Stimulated activated effector memory CD8-positive, alpha-beta T cell treated with anti-CD3 and anti-CD28 coated beads, Interleukin-12 subunit alpha, Interleukin-12 subunit beta, amount 100 ng/mL, for 72 hours (primary cell): ENCODE results near the gene NOTCH3.

Source experiments
- ATAC-seq: fragments of 150-1000 bp; cut with Tn5 transposase; 2 replicates; pipeline ENCODE4 v1.10.0; 2021
- DNase-seq, 2 donors: peaks; one replicate each; pipeline ENCODE4 v3.0.0; 2021 to 2022; ENCODE audit warnings: low spot score in 2 of 2
- H3K27ac Mint-ChIP-seq: one replicate; pipeline ENCODE4 v1.8.0; 2022; ENCODE audit warnings: mild to moderate bottlenecking, mixed read lengths
- H3K36me3 Mint-ChIP-seq: one replicate; pipeline ENCODE4 v1.8.0; 2022; ENCODE audit warnings: mild to moderate bottlenecking, mixed read lengths
- H3K4me1 Mint-ChIP-seq: one replicate; pipeline ENCODE4 v1.8.0; 2022; ENCODE audit warnings: mixed read lengths
- H3K4me3 Mint-ChIP-seq: one replicate; pipeline ENCODE4 v1.8.0; 2022; ENCODE audit warnings: mild to moderate bottlenecking, mixed read lengths
- H3K9me3 Mint-ChIP-seq: one replicate; pipeline ENCODE4 v1.8.0; 2022; ENCODE audit warnings: mixed read lengths

NOTCH3 gene

GRCh38 chr19:15191514-15191913 is 9.3 kb downstream of the NOTCH3 start:
- ATAC-seq (no peak), DNase-seq (no peak)
- H3K36me3 Mint-ChIP-seq: no peaks in the 10 kb centered on the region
- H3K27ac Mint-ChIP-seq: no peak overlapping the region
- no peak overlapping the region for H3K4me3 Mint-ChIP-seq
- H3K4me1 Mint-ChIP-seq: peaks cover 12% of the 10 kb centered on the region
- H3K9me3 Mint-ChIP-seq: no peaks in the 10 kb centered on the region

- no peak overlapping the region for H3K4me3 Mint-ChIP-seq
- DNase-seq (no peak), ATAC-seq (no peak)
- H3K4me1 Mint-ChIP-seq: peaks cover 12% of the 10 kb centered on the region
- no peaks in the 10 kb centered on the region for H3K36me3 Mint-ChIP-seq
- no peaks in the 10 kb centered on the region for H3K9me3 Mint-ChIP-seq
- no peak overlapping the region for H3K27ac Mint-ChIP-seq
These were observed 11.9 kb downstream of the NOTCH3 start for GRCh38 chr19:15188851-15189250.

GRCh38 chr19:15187026-15188007 is 13.5 kb downstream of the NOTCH3 start:
- Mint-ChIP-seq H3K27ac (no peak overlapping the region), H3K4me1 (peaks cover 12% of the 10 kb centered on the region), H3K4me3 (no peak overlapping the region), H3K36me3 (no peaks in the 10 kb centered on the region), H3K9me3 (no peaks in the 10 kb centered on the region)
- ATAC-seq: no peak
- no peak for DNase-seq

DNA sequence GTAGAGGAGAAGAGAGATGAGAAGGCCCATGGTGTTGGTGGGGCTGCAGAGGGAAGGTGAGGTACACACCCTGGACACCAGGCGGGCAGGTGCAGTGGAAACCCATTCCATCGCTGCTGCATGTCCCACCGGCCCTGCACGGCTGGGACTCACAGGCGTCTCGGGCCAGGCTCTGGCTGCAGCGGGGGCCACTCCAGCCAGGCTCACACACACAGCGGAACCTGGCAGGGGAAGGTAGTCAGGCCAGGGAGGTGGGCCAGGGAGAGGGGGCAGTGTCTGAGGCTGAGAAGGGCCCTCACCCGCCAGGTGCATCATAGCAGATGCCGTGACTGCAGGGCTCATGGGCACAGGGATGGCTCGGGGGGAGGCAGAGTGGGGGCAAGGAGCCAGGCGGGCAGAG is 15.6 kb downstream of the NOTCH3 start:
- Mint-ChIP-seq H3K9me3 (no peaks in the 10 kb centered on the region), H3K36me3 (no peaks in the 10 kb centered on the region), H3K4me3 (no peak overlapping the region), H3K4me1 (peaks cover 12% of the 10 kb centered on the region), H3K27ac (no peak overlapping the region)
- ATAC-seq: no peak
- DNase-seq: no peak

- H3K9me3 Mint-ChIP-seq: no peaks in the 10 kb centered on the region
These were observed 16.0 kb downstream of the NOTCH3 start for GRCh38 chr19:15184776-15185175.

GRCh38 chr19:15181394-15181793 is 19.4 kb downstream of the NOTCH3 start:
- Mint-ChIP-seq H3K9me3 (no peaks in the 10 kb centered on the region), H3K36me3 (no peaks in the 10 kb centered on the region), H3K4me3 (no peak overlapping the region), H3K27ac (no peak overlapping the region), H3K4me1 (peaks cover 13% of the 10 kb centered on the region)
- DNase-seq (no peak), ATAC-seq (no peak)

More at GRCh38 chr19:15184776-15185175, 16.0 kb downstream of the NOTCH3 start:
- Mint-ChIP-seq H3K4me1 (peaks cover 12% of the 10 kb centered on the region), H3K36me3 (no peaks in the 10 kb centered on the region), H3K27ac (no peak overlapping the region), H3K4me3 (no peak overlapping the region)
- no peak for DNase-seq
- no peak for ATAC-seq

DNA sequence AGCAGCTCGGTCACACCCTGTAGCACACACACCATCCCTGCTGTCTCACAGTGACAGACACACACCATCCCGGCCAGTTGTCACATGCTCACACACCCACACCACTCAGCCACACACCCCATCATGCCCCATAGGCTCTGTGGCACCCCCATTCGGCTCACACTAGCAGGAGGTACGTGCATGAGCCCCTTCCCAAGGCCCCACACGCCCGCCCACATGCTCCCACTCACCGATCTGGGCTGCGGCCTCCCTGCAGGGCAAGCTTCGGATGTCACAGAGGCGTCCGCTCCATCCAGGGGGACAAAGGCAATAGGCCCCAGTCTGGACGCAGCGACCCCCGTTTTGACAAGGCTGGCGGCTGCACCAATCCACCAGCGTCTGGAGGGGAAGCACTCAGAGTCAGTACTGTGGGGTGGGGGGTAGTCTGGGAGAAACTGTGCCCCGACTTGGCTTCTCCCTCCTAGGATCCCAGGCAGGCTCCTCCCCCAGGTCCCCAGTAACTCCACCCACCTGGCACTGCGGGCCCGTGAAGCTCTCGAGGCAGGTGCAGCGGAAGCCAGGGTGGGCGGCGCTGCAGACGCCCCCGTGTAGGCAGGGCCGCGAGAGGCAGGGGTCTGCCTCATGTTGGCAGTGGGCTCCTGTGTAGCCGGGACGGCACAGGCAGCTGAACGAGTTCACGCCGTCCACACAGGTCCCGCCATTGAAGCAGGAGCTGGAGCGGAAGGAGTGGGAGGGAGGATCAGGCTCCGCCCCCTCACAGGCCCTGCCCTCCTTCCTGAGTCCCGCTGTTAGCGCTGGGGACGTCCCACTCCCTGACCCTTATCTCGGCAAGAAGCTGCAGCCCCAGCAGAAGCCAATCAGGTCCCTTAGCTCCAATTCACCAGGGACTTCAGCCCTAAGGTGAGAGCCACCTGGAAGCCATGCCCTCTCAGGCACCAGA is 20.1 kb downstream of the NOTCH3 start:
- no peak for DNase-seq
- Mint-ChIP-seq H3K4me3 (no peak overlapping the region), H3K9me3 (no peaks in the 10 kb centered on the region), H3K4me1 (peaks cover 10% of the 10 kb centered on the region), H3K27ac (no peak overlapping the region), H3K36me3 (no peaks in the 10 kb centered on the region)
- ATAC-seq: no peak

GRCh38 chr19:15178629-15179308 is 22.0 kb downstream of the NOTCH3 start:
- Mint-ChIP-seq H3K4me3 (peak overlapping the region; percentile 23), H3K27ac (no peak overlapping the region), H3K36me3 (no peaks in the 10 kb centered on the region), H3K4me1 (peaks cover 7% of the 10 kb centered on the region), H3K9me3 (no peaks in the 10 kb centered on the region)
- ATAC-seq: no peak
- no peak for DNase-seq

DNA sequence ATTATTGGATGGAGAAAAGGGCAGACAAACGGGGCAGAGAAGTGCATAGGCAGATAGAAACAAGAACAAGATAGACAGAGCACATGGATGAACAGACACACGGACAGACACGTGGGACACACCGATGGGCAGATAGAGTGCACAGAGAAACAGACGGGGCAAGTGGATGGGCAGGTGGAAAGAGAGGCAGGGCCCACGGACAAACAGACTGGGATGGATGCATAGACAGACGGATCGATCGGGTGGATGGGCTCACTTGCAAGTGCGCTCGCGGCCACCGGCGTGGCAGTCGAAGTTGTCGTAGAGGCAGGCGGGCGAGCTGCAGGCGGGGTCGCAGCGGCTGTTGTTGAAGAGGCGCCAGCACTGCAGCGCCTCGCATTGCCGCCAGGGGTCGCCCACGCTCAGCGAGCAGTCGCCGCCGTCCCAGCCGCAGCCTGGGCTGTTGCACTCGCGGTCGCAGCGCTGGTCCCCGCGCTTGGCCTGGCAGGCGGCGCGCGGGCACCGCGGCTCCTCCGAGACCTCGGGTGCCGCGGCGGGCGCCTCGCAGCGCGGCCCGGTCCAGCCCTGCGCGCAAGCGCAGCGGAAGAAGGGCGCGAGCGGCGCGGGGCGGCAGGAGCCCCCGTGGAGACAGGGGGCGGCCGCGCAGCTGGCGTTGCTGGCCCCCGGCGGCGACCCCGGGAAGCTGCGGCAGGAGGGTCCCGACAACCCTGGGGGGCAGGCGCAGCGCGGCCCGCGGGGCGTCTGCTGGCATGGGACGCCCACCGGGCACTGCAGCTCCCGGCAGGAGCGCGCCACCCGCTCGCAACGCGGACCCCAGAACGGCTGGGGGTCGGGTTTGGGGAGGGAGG is 23.3 kb downstream of the NOTCH3 start:
- Mint-ChIP-seq H3K4me1 (peaks cover 7% of the 10 kb centered on the region), H3K27ac (no peak overlapping the region), H3K4me3 (peak overlapping the region; percentile 36), H3K9me3 (no peaks in the 10 kb centered on the region), H3K36me3 (no peaks in the 10 kb centered on the region)
- peak; percentile 90 for DNase-seq
- ATAC-seq: peak; percentile 91

- H3K4me3 Mint-ChIP-seq: no peak overlapping the region
- H3K4me1 Mint-ChIP-seq: peaks cover 7% of the 10 kb centered on the region
- DNase-seq: no peak
- no peaks in the 10 kb centered on the region for H3K9me3 Mint-ChIP-seq
- H3K36me3 Mint-ChIP-seq: no peaks in the 10 kb centered on the region
- no peak overlapping the region for H3K27ac Mint-ChIP-seq
- no peak for ATAC-seq
These were observed 25.2 kb downstream of the NOTCH3 start for GRCh38 chr19:15175609-15176008.

- no peak overlapping the region for H3K27ac Mint-ChIP-seq
- ATAC-seq (no peak), DNase-seq (no peak)
- no peak overlapping the region for H3K4me3 Mint-ChIP-seq
- peaks cover 7% of the 10 kb centered on the region for H3K4me1 Mint-ChIP-seq
- no peaks in the 10 kb centered on the region for H3K9me3 Mint-ChIP-seq
- H3K36me3 Mint-ChIP-seq: no peaks in the 10 kb centered on the region
These were observed 26.9 kb downstream of the NOTCH3 start for GRCh38 chr19:15173746-15174404.

DNA sequence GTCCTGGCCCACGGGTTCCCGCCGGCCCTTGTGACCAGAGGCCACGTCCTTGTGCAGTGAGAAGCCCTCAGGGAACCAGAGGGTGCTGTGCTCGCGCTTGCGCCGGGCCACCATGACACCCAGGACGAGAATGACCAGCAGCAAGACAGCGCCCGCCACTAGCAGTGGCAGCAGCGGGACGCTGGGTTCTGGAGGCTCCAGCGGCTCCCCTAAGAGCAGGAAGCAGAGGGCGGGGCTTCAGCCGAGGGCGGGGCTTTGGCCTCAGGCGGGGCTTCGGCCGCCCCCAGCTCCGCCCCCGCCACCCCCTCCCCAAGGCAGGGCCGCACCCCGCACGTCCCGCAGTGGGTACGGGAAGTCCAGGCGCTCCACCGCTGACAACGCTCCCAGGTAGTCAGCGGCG is 30.4 kb downstream of the NOTCH3 start:
- ATAC-seq (no peak), DNase-seq (no peak)
- H3K4me1 Mint-ChIP-seq: no peaks in the 10 kb centered on the region
- no peaks in the 10 kb centered on the region for H3K9me3 Mint-ChIP-seq
- no peaks in the 10 kb centered on the region for H3K36me3 Mint-ChIP-seq
- no peak overlapping the region for H3K4me3 Mint-ChIP-seq
- no peak overlapping the region for H3K27ac Mint-ChIP-seq

GRCh38 chr19:15169541-15170285 is 31.1 kb downstream of the NOTCH3 start:
- ATAC-seq (no peak), DNase-seq (no peak)
- no peaks in the 10 kb centered on the region for H3K36me3 Mint-ChIP-seq
- no peak overlapping the region for H3K4me3 Mint-ChIP-seq
- no peak overlapping the region for H3K27ac Mint-ChIP-seq
- H3K4me1 Mint-ChIP-seq: no peaks in the 10 kb centered on the region
- H3K9me3 Mint-ChIP-seq: no peaks in the 10 kb centered on the region
